Transverse colon (tissue), 4 donors: Measurements from ENCODE around the gene TLE6. TPM values are rescaled to one million over a fixed set of nuclear protein-coding genes. Genes with fewer than 3 reads are reported as not detected.
"Not testable (repeated sequence)": the region's sequence is repeated elsewhere in the genome, so short reads cannot be mapped to it uniquely, and the experiment has no call there.

ENCODE experiments used
- DNase-seq: peaks from one replicate; pipeline ENCODE4 v3.0.0-alpha.2; 2019
- H3K27ac ChIP-seq, 4 donors: fragments of 200-600 bp; sonication (generic); 2 replicates each; pipeline ENCODE4 v1.5.1; 2016 to 2018; ENCODE audit warnings: inconsistent platforms in 4 of 4
- H3K27me3 ChIP-seq: fragments of 200-600 bp; sonication (generic); 2 replicates; pipeline ENCODE4 v1.5.1; 2017; ENCODE audit warnings: inconsistent platforms
- H3K36me3 ChIP-seq, 4 donors: fragments of 200-600 bp; sonication (generic); 2 replicates each; pipeline ENCODE4 v1.5.1; 2017 to 2019; ENCODE audit warnings: inconsistent platforms in 4 of 4
- H3K4me1 ChIP-seq, 4 donors: fragments of 200-600 bp; sonication (generic); 2 replicates each; pipeline ENCODE4 v1.5.1; 2017 to 2020; ENCODE audit warnings: inconsistent platforms in 4 of 4
- H3K4me3 ChIP-seq, 4 donors: fragments of 200-600 bp; sonication (generic); 1 replicate in 1 of 4; 2 replicates in 3 of 4; pipeline versions ENCODE4 v1.5.1 to v1.6.1; 2017 to 2019; ENCODE audit warnings: inconsistent platforms in 4 of 4
- H3K9me3 ChIP-seq, 2 donors: fragments of 200-600 bp; sonication (generic); 2 replicates each; pipeline ENCODE4 v1.5.1; 2017 to 2019; ENCODE audit warnings: inconsistent platforms in 2 of 2
- EP300 ChIP-seq: sonication (generic); formaldehyde crosslinking; IDR thresholded peaks from one replicate; pipeline ENCODE4 v1.6.1; 2017; ENCODE audit warnings: antibody characterized with exemption, low read depth
- POLR2A ChIP-seq: fragments of 450-650 bp; IDR thresholded peaks from one replicate; pipeline ENCODE4 v1.6.1; 2016; ENCODE audit warnings: antibody characterized with exemption, mild to moderate bottlenecking, moderate library complexity
- POLR2AphosphoS5 ChIP-seq, 3 donors: sonication (generic); formaldehyde crosslinking; IDR thresholded peaks; one replicate each; pipeline ENCODE4 v1.6.1; 2016; ENCODE audit warnings: antibody characterized with exemption in 3 of 3
- WGBS, 2 donors: methylation state at CpG; one replicate each; pipeline ENCODE4 v1.1.5; 2018; ENCODE audit warnings: low coverage in 1 of 2; 5-methylcytosine and 5-hydroxymethylcytosine counted together
- in situ Hi-C, 4 donors: fragments of 200-750 bp; cut with MboI; loops; one replicate each; pipeline versions ENCODE4 v1.15.0 to v1.15.1; 2017; ENCODE audit warnings: low sequenced_read_pairs in 3 of 4, low pct_ligation_motif_present in 1 of 4, low pct_unique_long_range_greater_than_20kb in 1 of 4
- intact Hi-C: fragments of 100-400 bp; cut with DNase I; formaldehyde crosslinking; loops from one replicate; pipeline ENCODE4 v1.15.1; 2023; ENCODE audit warnings: low total_unique reads
- total RNA-seq, 4 donors: library from RNA; depleted of rRNA; stranded (reverse); fragments of >200 nt; gene quantifications; one replicate each; pipeline ENCODE4 v1.1.0, GENCODE V29; 2016
- TF ChIP-seq, protein P1 (sequence below), 5 experiments: fragments of 200-600 bp in 3 of 5; fragments of 450-650 bp in 2 of 5; sonication (generic) in 3 of 5; IDR thresholded peaks; 1 replicate in 2 of 5; 2 replicates in 3 of 5; pipeline ENCODE4 v1.5.1; 2016 to 2017; ENCODE audit warnings: antibody characterized with exemption in 5 of 5, inconsistent platforms in 3 of 5, mild to moderate bottlenecking in 2 of 5, moderate library complexity in 1 of 5

The TLE6 gene
- total RNA-seq, 4 donors from 2014 or later: not detected

DNA sequence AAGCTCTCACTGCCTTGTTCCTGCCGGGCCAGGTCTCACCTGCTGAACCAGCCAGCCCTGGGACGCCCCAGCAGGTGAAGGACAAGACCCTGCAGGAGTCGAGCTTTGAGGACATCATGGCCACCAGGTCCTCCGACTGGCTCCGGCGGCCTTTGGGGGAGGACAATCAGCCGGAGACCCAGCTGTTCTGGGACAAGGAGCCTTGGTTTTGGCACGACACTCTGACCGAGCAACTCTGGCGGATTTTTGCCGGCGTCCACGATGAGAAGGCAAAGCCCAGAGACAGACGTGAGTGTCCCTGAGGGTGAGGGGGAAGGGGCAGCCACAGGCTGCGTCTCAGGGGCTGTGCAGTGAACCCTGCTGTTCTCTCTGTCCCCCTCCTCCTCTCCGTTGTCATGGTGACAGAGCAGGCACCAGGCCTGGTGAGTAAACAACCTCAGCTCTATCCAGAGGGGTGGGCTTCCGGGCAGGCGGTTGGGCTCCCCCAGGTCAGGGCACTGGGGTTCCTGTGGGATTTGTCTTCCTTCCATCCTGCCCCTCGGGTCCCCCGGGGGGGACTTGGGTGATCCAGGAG lies 9.7 kb downstream of the TLE6 start:
- Histone ChIP-seq H3K4me3 (no peak overlapping the region), H3K36me3 (no peaks in the 10 kb centered on the region), H3K27me3 (peaks cover 16% of the 10 kb centered on the region), H3K27ac (no peak overlapping the region), H3K9me3 (no peaks in the 10 kb centered on the region), H3K4me1 (peaks cover 14 to 19% (median 18%) of the 10 kb centered on the region in 4 donors)
- no peak for TF ChIP-seq EP300
- TF ChIP-seq POLR2A: no peak
- no peak for DNase-seq
- WGBS, 2 donors: 58% methylated on average over 20 of the region's 20 CpGs; no CpG with 5 or more reads in 1 of the 2 donors
- in situ Hi-C loops (no loop called here), intact Hi-C loops (no loop called here)

DNA sequence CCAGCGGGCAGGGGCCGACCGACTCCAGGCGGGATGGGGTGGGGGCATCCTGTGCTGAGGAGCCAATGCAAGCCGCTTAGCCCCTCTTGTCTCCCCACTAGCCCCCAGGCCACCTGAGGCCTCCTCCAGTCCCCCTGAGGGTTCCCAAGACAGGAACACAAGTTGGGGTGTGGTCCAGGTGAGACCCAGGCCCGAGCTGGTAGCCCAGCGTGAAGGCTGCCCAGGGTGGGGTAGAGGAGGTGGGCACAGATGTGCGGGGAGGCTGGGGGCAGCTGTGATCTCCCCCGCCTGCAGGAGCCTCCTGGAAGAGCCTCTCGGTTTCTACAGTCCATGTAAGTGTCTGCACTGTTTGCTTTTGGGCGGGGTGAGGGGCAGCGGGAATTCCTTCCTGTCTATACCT lies 10.4 kb downstream of the TLE6 start:
- 74% methylated on average over 12 of the region's 12 CpGs; no CpG with 5 or more reads in 1 of the 2 donors for WGBS, 2 donors
- no peaks in the 10 kb centered on the region for H3K9me3 ChIP-seq
- in situ Hi-C loops (no loop called here), intact Hi-C loops (no loop called here)
- no peak for DNase-seq
- H3K36me3 ChIP-seq: no peaks in the 10 kb centered on the region
- TF ChIP-seq POLR2A (no peak), EP300 (no peak)
- H3K27me3 ChIP-seq: peaks cover 16% of the 10 kb centered on the region
- H3K27ac ChIP-seq: no peak overlapping the region
- peaks cover 9 to 15% (median 14%) of the 10 kb centered on the region in 4 donors for H3K4me1 ChIP-seq
- no peak overlapping the region for H3K4me3 ChIP-seq

DNA sequence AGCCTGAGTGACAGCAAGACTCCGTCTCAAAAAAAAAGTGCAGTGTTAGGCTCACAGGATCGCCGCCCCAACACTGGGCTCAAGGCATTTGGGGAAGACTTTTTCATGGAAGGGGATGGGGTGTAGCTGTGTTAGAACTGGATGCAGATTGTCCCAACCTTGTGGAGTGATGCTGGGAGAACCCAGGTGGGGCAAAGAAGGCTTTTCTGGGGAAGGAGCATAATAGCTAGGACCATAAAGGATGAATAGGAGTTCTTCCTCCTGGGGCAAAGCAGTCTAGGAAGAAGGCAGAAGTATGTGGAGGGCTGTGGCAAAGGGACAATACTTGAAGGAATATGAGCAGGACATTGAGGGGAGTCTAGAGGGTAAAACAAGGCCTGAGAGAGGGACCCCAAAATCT lies 11.2 kb downstream of the TLE6 start:
- Histone ChIP-seq H3K9me3 (no peaks in the 10 kb centered on the region), H3K27ac (no peak overlapping the region), H3K36me3 (no peaks in the 10 kb centered on the region), H3K4me3 (no peak overlapping the region), H3K4me1 (peaks cover 3 to 9% (median 7%) of the 10 kb centered on the region in 4 donors), H3K27me3 (peaks cover 16% of the 10 kb centered on the region)
- in situ Hi-C loops: no loop called here
- WGBS, 2 donors: 97% methylated on average over 3 of the region's 3 CpGs; no CpG with 5 or more reads in 1 of the 2 donors
- DNase-seq: no peak
- no peak for TF ChIP-seq POLR2A
- no peak for TF ChIP-seq EP300
- TF ChIP-seq POLR2AphosphoS5 (IDR thresholded peaks at IDR 0.05): no peak
- TF ChIP-seq, protein P1, sequence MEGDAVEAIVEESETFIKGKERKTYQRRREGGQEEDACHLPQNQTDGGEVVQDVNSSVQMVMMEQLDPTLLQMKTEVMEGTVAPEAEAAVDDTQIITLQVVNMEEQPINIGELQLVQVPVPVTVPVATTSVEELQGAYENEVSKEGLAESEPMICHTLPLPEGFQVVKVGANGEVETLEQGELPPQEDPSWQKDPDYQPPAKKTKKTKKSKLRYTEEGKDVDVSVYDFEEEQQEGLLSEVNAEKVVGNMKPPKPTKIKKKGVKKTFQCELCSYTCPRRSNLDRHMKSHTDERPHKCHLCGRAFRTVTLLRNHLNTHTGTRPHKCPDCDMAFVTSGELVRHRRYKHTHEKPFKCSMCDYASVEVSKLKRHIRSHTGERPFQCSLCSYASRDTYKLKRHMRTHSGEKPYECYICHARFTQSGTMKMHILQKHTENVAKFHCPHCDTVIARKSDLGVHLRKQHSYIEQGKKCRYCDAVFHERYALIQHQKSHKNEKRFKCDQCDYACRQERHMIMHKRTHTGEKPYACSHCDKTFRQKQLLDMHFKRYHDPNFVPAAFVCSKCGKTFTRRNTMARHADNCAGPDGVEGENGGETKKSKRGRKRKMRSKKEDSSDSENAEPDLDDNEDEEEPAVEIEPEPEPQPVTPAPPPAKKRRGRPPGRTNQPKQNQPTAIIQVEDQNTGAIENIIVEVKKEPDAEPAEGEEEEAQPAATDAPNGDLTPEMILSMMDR (IDR thresholded peaks at IDR 0.05): no peak
- intact Hi-C loops: no loop called here

DNA sequence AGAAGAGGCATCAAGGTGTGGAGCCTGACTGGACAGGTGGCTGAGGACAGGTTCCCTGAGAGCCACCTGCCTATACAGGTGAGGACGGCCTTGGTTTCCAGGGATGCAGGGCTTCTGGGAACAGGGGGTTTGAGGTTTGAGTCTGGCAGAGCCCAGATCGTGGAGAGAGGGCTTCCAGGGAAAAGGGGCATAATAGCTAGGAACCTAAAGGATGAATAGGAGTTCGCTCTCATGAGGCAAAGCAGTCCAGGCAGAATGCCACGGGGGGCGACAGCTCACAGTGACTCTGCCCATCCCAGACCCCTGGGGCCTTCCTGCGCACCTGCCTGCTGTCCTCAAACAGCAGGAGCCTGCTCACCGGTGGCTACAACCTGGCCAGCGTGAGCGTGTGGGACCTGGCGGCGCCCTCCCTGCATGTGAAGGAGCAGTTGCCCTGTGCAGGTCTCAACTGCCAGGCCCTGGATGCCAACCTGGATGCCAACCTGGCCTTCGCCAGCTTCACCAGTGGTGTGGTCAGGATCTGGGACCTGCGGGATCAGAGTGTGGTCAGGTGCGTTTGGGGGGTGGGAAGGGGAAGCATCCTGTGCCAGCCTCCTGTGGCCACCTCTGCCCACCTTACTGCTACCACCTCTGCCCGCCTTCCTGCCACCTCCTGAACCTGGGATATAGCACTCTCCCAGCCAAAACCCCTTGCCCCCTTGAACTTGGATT lies 12.0 kb downstream of the TLE6 start:
- intact Hi-C loops: no loop called here
- no peak for DNase-seq
- Histone ChIP-seq H3K9me3 (no peaks in the 10 kb centered on the region), H3K4me3 (no peak overlapping the region), H3K27ac (no peak overlapping the region), H3K27me3 (peaks cover 8% of the 10 kb centered on the region), H3K4me1 (peaks cover 0 to 2% (median 0%) of the 10 kb centered on the region in 4 donors), H3K36me3 (no peaks in the 10 kb centered on the region)
- WGBS, 2 donors: 80 to 89% methylated on average over 1 to 14 of the region's 15 CpGs
- in situ Hi-C loops: no loop called here
- TF ChIP-seq EP300 (no peak), POLR2A (no peak), POLR2AphosphoS5 (IDR thresholded peaks at IDR 0.05) (no peak)
- TF ChIP-seq, protein P1 (IDR thresholded peaks at IDR 0.05): no peak

DNA sequence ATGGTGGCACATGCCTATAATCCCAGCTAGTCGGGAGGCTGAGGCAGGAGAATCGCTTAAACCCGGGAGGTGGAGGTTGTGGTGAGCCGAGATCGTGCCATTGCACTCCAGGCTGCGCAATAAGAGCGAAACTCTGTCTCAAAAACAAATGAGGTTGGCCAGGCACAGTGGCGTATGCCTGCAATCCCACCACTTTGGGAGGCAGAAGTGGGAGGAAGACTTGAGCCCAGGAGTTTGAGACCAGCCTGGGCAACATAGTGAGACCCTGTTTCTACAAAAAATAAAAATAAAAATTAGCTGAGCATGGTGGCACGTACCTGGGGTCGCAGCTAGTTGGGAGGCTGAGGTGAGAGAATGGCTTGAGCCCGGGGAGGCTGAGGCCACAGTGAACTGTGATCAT lies 15.0 kb downstream of the TLE6 start:
- intact Hi-C loops, H3K4me1 ChIP-seq, in situ Hi-C loops, H3K4me3 ChIP-seq, DNase-seq, H3K27ac ChIP-seq, H3K36me3 ChIP-seq, H3K27me3 ChIP-seq, H3K9me3 ChIP-seq: not testable (repeated sequence)
- 93 to 97% methylated on average over 6 to 11 of the region's 11 CpGs for WGBS, 2 donors
